Measurements from ENCODE around the gene MLXIP. TPM values are rescaled to one million over a fixed set of nuclear protein-coding genes. Genes with fewer than 3 reads are reported as not detected.
"Not testable (repeated sequence)": the region's sequence is repeated elsewhere in the genome, so short reads cannot be mapped to it uniquely, and the experiment has no call there.

The MLXIP gene
- total RNA-seq, 1 donor from 2014 or later = 58.8 TPM

DNA sequence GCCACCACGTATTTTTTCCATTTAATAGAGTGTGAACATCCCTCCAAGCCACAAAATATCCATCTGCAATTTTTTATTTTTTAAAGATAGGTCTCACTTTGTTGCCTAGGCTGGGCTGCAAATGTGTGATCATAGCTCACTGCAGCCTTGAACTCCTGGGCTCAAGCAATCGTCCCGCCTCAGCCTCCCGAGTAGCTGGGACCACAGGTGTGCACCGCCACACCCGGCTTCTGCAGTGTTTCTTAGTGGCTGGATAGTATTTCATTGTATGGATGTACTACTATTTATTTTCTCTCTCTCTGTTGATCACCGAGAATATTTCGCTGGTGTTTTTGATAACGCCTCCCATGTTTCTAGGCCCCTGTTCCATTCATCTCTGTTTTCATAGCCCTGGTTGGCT lies 17.5 kb downstream of the MLXIP start:
- no peak for DNase-seq (ENCODE audit: low read depth)

DNA sequence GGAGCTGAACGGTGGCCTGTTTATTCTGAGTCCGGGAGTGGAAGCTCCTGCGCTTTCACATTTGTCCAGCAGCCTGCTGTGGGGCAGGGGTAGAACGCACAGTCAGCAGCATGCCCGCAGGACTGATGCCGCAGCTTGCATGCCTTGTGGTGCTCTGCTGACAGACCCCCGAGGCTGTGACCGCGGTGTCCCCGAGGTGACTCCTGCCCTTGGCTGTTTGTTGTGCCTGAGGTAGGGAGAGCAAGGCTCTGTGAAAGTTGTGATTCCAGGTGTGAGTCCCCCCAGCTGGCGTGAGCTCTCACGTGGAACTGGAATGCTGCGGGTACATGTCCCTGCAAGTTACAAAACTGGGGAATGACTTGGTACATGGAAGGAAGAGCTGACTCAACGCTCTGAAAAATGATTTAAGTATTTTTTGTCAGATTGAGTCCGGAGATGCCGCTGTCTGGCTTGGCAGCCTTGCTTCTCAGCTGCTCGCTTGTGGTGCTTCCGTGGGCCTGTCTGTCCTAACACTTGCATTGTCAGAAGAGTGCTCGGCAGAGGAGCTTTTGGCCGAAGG lies 18.1 kb downstream of the MLXIP start:
- peak; percentile 68 for DNase-seq (ENCODE audit: low read depth)

DNA sequence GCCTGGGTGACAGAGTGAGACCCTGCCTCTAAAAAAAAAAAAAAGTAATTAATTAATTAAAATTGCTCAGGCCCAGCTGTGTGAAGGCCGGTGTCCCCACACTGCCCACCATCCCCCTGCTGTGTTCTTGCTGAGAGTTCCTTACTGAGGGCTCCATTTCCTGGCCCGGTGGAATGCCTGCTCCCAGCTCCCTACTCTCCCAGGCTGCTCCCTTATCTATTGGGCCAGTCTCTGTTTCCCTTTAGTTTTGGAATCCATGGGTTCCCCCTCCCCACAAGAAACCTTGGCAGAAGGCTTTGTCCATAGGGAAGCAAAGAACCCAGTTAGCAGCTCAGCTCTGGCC lies 19.0 kb downstream of the MLXIP start:
- no peak for DNase-seq (ENCODE audit: low read depth)

DNA sequence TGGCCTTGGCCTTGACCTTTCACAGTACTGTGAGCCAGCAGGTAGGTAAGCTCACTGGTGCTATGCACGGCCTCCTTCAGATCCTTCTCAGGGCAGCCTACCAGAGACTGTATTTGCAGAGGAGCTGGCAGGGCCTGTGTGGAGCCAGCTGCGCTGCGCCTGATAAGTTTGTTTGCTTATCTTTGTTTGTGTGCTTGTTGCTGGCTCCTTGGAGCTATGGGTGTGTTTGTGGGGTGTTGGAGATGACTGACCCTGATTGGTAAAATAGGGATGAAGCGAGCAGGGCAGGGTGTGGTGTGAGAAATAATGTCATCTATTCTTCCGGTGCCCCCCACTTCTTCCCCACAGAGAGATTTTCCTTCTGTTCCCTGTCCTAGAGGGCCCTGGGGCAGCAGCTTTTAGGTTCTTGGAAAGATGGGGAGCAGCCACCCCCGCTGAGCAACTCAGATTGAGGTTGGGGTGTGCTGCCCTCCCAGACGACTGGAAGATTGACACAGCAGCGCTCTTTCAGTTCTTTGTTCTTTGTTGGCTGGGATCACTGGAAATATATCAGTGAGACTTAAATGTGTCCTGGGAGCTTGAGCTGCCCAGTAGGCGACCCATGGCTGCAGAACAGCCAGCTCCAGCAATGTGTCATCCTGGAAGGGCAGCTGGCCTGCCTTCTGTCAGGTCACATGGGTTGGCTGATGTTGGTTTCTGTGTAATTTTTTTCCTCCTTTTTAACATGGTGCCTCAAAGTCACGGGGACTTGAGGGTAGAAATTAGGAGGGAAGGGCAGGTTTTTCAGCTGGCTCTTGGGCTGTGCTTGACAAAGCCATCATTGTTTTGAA lies 19.6 kb downstream of the MLXIP start:
- DNase-seq (ENCODE audit: low read depth) = peak; percentile 62

DNA sequence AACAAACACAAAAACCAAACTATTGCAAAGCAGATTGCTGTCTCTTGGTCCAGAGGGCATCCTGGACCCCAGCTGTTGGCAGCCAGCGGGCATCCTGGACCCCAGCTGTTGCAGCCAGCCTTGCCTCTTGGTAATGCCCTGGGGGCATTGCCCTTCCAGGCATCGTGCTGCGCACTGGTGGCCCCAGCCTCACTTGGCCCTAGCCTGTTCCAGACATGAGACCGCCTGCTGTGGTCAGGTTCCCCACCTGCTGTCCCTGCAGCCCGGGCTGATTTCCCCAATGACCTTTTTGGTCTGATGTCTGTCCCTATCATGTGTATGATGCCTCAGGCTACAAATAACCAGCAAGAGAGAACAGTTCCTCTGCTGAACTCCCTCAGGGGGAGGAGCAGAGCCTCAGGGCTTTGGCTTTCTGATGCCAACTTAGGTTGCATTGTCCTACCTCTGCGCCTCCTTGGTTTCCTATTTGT lies 20.8 kb downstream of the MLXIP start:
- no peak for DNase-seq (ENCODE audit: low read depth)

DNA sequence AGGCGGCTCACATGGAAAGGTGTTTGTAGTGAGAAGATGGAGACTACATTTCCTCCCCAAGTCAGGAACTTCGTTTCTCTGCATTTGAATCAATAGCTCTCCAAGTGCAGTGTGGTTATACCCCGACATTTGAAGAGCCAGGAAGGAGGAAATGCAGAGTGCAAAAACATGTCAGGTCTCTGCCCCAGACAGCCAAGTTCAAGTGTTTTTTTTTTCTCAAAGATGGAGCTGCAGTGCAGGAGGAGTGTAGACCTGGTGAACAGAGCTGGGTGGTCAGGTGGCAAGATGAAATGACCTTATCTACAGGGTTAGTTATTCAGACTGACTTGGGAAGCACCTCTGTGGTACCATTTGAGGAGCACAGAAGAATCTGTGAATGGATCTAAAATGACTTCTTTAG lies 21.3 kb downstream of the MLXIP start:
- no peak for DNase-seq (ENCODE audit: low read depth)

DNA sequence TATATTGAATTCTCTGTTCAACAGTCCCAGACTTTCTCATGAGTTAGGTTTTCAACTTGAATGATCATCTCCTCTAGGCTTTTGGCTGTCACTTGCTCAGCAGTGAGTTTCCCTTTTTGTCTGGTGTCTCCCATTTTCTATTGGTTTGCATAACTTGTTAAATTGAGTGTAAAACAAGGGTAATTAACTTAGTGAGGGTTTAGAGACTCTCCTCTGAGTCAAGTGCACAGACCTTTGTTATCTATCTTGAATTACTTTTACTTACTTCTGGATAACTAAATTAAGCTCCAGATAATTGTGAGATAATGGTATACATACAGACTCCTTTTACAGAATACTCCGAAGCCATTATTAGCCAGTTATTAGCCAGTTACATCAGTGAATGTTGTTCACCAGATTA lies 22.0 kb downstream of the MLXIP start:
- DNase-seq (ENCODE audit: low read depth) = no peak

DNA sequence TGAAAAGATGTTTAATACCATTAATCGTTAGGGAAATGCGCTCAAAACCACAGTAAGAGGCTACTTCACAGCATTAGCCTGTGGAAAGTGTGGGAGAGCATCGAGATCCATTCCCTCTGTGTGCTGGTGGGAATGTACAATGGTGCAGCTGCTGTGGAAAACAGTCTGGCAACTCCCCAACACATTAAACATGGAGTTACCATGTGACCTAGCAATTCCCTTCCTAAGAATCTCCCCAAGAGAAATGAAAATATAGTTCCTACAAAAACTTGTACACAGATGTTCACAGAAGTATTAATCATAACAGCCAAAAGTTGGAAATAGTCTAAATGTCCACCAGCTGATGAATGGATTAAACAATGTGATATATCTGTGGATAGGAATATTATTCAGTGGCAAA lies 23.8 kb downstream of the MLXIP start:
- DNase-seq (ENCODE audit: low read depth) = no peak

DNA sequence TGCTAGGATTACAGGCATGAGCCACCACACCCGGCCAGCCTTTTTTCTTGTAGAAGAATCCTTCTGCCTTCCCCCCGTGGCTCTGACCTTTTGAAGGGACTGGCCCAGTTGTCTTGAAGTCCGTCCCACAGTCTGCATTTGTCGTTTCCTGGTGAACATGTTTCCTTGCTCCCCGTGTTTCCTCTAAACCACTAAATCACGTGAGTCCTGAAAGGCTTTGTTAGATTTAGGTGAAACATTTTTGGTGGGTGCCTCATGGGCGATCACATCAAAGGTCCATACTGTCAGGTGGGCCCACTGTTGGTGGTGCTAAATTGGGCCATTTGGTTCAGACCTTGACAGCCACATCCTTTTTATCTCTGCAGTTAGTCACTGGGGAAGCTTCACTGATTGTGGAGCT lies 26.3 kb downstream of the MLXIP start:
- DNase-seq (ENCODE audit: low read depth) = no peak

DNA sequence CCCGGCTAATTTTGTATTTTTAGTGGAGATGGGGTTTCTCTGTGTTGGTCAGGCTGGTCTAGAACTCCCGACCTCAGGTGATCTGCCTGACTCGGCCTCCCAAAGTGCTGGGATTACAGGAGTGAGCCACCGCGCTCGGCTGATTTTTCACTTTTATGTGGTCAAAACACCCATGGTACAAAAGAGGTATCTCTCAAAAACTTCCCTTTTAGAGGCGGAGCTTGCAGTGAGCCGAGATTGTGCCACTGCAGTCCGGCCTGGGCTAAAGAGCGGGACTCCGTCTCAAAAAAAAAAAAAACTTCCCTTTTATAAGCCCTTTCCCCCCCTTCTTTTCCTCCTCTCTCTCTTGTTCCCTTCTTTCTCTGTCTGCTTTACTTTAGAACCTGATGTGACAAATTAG lies 26.9 kb downstream of the MLXIP start:
- DNase-seq (ENCODE audit: low read depth) = not testable (repeated sequence)

DNA sequence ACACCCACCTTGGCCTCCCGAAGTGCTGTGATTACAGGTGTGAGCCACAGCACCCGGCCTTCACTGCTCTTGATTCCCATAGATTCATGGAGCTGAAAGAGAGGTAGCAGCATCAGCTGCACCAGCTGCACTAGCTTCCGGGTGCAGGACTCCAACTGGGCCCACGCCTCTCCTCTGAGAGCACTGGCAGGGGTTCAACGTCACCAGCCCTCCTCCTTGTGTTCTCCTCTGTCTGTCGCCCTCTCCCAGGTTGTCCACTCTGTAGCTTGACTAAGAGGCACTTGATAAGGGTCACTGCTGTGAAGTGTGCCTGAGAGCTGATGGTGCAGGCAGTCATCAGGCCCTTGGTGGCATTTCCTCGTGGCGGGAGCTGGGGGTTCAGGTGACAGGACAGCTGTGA lies 28.3 kb downstream of the MLXIP start:
- no peak for DNase-seq (ENCODE audit: low read depth)

DNA sequence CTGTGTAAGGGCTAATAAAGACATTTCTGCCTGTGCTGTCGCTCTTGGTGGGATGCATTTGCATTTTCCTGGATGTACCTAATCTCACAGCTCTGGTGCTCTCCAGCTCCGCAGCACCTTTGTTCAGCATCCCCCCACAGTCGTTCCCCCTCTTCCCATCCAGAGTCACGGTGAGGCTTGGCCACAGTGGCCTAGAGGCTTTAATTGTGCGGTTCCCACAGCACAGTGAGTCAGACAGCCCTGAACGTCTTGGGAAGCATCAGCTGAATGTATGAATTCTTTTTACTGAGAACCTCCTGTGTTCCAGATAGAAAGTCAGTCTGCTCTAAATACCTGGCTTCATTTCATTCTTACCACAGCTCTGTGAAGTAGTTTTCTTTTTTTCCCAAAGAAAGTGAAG lies 28.7 kb downstream of the MLXIP start:
- peak; percentile 67 for DNase-seq (ENCODE audit: low read depth)

DNA sequence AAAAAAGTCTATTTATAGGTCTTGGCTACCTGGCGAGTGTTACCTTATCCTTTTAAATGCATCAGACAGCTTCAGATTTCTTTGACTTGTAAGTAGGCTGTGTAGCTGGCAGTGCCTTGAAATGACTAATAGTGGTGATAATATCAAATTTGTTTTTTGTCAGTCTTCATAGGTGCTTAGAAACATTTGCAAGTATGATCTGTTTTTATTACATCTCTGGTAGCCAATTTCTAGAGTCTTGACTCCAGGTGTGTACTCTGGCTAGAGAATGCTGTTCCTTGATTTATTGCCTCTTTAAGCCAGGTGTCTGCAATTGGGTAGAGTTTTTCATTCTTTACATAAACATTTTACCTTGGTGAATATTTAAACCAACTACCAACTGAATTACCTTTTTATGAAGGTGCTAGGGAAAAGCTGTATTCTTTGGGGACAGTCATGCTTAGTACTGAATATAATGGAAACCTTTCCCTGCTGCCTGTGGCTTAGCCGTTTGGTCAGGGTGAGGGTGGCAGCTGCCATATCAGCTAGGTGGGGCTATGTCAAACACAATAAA lies 32.6 kb downstream of the MLXIP start:
- DNase-seq (ENCODE audit: low read depth) = peak; percentile 69

DNA sequence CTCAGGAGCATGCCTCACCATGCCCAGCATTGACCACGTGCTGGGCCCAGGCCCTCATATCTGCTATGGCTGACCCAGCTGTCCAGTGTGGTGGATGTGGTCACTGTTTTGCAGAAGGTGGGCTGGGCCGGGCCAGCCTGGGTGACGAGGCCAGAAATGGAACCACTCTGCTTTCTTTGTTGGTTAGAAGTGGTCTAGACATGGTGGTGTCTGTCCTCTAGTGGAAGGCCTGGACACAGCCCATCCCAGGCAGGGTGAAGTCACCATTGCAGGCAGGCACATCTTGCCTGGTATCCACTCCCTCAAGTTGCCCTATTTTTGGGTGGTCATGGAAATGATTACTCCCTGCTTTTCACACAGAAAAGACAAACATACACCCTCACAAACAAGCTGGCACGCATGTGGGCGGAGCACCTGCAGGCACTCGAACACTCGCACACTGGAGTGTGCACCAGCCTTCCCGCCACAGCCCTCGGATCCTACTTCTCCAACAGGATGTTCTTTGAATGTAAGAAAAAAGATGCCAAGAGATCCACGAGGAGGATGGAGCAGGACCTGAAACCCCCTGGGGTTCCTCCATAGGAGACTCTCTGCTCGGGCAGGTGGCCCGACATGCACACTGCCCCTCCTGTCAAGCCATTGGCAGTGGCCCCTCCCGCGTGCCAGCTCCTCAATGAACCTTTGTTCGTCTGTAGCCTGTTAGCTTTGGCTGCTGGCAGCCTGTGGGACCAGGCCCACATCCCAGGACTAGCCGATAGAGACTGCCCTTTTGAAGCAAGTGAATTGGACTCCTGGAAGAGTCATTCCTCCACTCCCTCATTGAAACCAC lies 38.4 kb downstream of the MLXIP start:
- no peak for DNase-seq (ENCODE audit: low read depth)

DNA sequence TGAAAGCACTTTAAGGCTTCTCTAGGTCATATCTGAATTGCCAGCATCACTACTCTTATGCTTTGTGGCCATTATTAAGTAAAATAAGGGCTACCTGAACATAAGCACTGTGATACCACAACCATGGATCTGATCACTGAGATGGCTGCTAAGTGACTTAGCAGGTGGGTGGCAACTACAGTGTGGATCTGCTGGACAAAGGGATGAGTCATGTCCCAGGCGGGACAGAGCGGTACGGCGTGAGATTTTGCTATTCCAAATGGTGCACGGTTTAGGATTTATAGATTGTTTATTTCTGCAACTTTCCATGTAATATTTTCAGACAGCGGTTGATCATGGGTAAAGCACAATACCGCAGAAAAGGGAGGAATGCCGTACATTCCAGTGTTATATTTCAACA lies 39.4 kb downstream of the MLXIP start:
- DNase-seq (ENCODE audit: low read depth) = no peak

DNA sequence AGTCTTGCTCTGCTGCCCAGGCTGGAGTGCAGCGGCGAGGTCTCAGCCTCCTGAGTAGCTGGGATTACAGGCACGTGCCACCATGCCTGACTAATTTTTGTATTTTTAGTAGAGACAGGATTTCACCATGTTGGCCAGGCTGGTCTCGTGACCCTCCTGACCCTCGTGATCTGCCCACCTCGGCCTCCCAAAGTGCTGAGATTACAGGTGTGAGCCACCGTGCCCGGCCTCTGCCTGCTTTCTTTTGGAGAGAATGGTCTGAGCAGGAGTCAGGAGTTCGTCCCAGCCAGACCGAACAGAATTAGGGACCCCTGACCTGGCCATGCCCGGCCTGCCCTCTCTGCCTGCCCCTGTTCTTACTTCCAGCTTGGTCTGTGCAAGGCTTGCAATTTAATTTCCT lies 42.8 kb downstream of the MLXIP start:
- not testable (repeated sequence) for DNase-seq (ENCODE audit: low read depth)

DNA sequence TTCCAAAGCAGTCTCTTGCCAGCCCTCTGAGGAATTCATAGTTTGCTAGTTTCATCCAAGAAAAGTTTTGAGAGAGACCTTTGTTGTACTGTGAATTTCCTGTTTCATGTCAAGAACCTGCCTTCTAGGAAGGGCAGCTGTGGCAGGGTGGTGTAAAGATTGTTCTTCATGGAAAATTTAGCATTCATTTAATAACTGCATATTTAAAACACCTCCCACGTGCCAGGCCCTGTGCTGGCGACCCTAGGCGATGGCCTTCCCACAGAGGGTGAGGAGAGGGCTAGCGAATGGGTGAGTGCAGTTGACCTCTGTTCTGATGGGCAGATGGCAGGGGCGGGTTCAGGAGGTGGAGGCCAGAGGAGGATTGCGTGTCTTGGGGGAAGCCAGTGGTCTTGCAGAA lies 43.2 kb downstream of the MLXIP start:
- no peak for DNase-seq (ENCODE audit: low read depth)

DNA sequence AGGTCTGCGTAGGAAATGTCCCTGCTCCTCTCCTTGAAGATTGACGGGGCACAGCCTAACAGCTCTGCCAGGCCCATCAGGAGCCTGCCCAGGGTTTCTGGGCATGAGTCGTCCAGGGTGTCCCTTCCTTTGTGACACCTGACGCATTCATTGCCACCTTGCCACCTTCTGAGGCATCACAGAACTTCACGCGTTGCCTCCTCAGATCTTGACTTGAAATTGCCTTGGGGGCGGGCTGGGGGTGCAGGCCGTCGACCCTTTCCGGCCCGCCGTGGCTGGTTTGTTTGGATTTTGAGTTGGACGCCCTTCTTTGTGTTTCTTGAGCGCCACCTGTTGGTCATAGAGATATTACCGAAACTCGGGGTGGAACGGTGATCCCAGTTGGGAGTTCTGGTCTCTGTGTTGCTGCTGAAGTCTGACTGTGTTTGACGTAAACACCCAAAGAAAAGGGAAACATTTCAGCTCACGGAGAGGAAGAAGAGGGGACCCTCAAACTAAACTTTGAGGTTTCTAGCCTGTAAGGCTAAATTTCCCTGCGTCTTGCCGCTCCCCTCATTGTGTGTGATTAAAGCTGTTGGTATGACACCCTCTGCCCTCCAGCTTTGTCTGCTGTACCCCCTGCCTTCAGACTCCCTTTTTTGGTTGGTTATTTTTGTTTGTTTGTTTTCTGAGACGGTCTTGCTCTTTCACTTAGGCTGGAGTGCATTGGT lies 44.6 kb downstream of the MLXIP start:
- peak; percentile 45 for DNase-seq (ENCODE audit: low read depth)

DNA sequence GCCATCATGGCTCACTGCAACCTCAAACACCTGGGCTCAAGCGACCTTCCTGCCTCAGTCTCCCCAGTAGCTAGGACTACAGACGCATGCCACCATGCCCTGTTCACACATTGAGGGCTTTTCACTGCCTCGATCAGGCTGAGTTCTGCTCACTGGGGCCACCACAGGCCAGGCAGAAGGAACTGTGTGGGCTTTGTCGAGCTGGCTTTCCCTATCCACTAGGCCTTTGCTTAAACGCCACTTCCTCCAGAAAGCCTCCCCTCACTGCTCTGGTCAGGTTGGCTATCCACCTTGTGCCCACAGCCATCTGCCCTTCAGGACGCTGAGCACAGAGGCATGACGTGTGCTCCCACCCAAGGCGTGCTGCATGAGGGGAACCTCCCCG lies 45.2 kb downstream of the MLXIP start:
- DNase-seq (ENCODE audit: low read depth) = no peak

DNA sequence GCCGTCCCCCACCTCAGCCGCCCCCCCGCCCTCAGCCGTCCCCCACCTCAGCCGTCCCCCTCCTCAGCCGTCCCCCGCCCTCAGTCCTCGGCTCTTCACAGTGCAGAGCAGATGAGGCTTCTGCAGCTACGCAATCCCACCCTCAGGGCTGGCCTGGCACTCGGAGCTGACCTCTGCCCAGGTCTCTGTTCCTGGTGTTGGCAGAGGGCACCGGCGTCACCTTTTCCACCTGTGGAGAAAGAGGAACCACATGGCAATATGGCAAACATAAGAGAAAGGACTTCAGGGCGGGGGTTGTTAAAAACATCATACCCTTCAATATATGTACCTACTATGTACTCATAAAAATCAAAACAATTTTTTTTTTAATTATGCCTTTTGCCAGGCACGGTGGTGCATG lies 45.8 kb downstream of the MLXIP start:
- no peak for DNase-seq (ENCODE audit: low read depth)

DNA sequence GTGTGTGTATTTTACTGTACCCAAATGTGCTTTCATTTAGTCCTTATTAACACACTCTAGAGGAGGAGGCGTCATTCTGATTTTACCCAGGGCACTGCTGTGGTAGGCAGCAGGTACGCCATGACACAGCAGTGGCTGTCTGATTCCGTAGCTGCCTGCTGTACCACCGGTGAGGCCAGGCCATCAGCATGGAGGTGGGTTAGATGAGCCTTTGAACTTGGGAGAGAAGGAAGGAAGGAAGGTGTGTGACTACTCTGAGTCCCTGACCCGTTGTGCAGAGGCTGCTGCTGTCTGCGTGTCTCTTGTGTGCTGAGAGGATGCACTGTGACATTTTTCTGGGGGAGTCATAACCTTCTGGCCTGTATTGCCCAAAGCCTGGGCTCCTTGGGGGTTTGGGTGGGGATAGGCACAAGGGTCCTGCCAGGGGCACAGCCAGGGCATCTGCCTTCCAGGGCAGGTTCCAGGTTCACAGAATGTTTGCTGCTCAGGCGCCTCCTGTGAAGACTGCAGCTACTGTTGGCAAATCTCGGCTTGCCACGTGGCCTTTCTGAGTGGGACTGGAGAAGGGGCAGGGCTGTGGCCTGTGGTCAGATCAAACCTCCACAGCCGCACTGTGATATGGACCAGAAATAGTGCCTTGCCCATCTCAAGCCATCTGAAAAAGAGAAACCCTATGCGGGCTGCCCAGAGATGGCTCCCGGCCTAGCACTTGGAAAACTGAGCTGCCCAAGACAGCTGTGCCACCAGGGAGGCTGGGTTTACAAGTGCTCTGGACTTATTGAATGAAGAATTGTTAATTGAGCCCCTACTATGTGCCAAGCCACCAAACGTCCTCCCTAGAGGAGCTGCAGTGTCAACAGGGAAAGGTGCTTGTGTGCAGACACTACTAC lies 47.1 kb downstream of the MLXIP start:
- no peak for DNase-seq (ENCODE audit: low read depth)
